ENCODE data around the gene ARHGEF37. TPM values are rescaled to one million over a fixed set of nuclear protein-coding genes. Genes with fewer than 3 reads are reported as not detected.
A peak's percentile ranks its signal among the peaks of the same experiment; 100 is the strongest.

The ARHGEF37 gene
- total RNA-seq, 1 donor from 2014 or later, result 3.3 TPM

DNA sequence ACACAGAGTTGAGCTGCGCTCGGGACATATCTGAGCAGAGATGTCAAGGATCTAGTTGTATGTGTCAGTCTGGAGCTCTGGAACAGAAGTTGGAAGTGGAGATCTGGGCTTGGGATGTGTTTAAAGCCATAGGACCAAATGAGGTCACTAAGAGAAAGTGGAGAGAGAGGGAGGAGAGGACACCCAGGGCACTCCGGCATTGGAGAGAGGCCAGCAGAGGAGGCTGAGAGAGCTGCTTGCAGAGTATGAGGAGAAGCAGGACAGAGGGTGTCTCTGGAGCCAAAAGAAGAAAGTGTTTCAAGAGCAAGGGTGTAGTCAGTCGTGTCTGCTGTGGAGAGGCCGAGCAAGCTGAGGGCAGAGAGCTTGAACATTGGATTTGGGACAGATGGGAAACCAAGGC, 34.7 kb downstream of the ARHGEF37 start:
- no peak overlapping the region for H3K27ac Mint-ChIP-seq
- TF ChIP-seq, protein P1, sequence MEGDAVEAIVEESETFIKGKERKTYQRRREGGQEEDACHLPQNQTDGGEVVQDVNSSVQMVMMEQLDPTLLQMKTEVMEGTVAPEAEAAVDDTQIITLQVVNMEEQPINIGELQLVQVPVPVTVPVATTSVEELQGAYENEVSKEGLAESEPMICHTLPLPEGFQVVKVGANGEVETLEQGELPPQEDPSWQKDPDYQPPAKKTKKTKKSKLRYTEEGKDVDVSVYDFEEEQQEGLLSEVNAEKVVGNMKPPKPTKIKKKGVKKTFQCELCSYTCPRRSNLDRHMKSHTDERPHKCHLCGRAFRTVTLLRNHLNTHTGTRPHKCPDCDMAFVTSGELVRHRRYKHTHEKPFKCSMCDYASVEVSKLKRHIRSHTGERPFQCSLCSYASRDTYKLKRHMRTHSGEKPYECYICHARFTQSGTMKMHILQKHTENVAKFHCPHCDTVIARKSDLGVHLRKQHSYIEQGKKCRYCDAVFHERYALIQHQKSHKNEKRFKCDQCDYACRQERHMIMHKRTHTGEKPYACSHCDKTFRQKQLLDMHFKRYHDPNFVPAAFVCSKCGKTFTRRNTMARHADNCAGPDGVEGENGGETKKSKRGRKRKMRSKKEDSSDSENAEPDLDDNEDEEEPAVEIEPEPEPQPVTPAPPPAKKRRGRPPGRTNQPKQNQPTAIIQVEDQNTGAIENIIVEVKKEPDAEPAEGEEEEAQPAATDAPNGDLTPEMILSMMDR (IDR thresholded peaks at IDR 0.05; ENCODE audit: unreplicated experiment), result no peak
- H3K9me3 Mint-ChIP-seq (ENCODE audit: low read depth), result no peaks in the 10 kb centered on the region
- no peak for DNase-seq (ENCODE audit: low spot score, unreplicated experiment)
- H3K4me1 Mint-ChIP-seq (ENCODE audit: low read depth), result peaks cover 2% of the 10 kb centered on the region
- no peaks in the 10 kb centered on the region for H3K36me3 Mint-ChIP-seq (ENCODE audit: insufficient read depth)
- H3K27me3 Mint-ChIP-seq, result no peaks in the 10 kb centered on the region
- no peak overlapping the region for H3K4me3 Mint-ChIP-seq (ENCODE audit: low read depth)

- Mint-ChIP-seq H3K36me3 (ENCODE audit: insufficient read depth) (no peaks in the 10 kb centered on the region), H3K4me1 (ENCODE audit: low read depth) (peaks cover 2% of the 10 kb centered on the region), H3K27me3 (no peaks in the 10 kb centered on the region), H3K4me3 (ENCODE audit: low read depth) (no peak overlapping the region), H3K27ac (no peak overlapping the region), H3K9me3 (ENCODE audit: low read depth) (no peaks in the 10 kb centered on the region)
- TF ChIP-seq, protein P1 (IDR thresholded peaks at IDR 0.05; ENCODE audit: unreplicated experiment), result no peak
- no peak for DNase-seq (ENCODE audit: low spot score, unreplicated experiment)
These were observed 35.5 kb downstream of the ARHGEF37 start for GRCh38 chr5:149616727-149617285.

GRCh38 chr5:149617760-149618306, 36.5 kb downstream of the ARHGEF37 start:
- no peaks in the 10 kb centered on the region for H3K36me3 Mint-ChIP-seq (ENCODE audit: insufficient read depth)
- no peak for DNase-seq (ENCODE audit: low spot score, unreplicated experiment)
- no peaks in the 10 kb centered on the region for H3K9me3 Mint-ChIP-seq (ENCODE audit: low read depth)
- H3K27ac Mint-ChIP-seq, result no peak overlapping the region
- H3K27me3 Mint-ChIP-seq, result no peaks in the 10 kb centered on the region
- TF ChIP-seq, protein P1 (IDR thresholded peaks at IDR 0.05; ENCODE audit: unreplicated experiment), result no peak
- H3K4me1 Mint-ChIP-seq (ENCODE audit: low read depth), result peaks cover 2% of the 10 kb centered on the region
- no peak overlapping the region for H3K4me3 Mint-ChIP-seq (ENCODE audit: low read depth)

DNA sequence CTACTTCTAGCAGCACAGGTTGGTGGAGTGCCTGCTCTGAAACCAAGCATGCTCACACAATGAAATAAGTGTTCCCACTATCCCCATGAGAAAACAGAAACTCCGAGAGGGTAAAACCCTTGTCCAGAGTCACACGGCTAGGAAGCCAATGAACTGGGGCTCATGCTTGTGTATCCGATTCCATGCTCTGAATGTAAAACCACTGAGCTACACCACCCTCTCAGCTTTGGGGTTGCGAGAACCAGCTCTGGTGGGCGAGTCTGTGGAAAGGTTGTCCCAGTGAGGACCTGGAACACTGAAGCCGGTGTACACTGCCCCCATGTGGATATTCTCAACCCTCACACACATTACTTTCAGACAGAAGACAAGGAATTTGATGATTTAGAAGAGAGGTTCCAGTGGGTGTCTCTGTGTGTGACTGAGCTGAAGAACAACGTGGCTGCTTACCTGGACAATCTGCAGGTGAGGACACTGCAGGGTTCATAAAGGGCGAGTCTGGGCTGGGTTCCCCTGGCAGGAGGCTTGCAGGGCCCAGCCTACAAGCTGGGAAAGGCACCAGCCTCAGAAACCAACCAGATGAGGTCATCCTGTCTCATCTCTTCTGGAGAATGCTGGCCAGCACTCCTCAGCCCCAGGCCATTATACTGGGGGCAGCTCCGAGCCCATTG, 37.4 kb downstream of the ARHGEF37 start:
- Mint-ChIP-seq H3K36me3 (ENCODE audit: insufficient read depth) (no peaks in the 10 kb centered on the region), H3K9me3 (ENCODE audit: low read depth) (no peaks in the 10 kb centered on the region), H3K27ac (no peak overlapping the region), H3K4me1 (ENCODE audit: low read depth) (peaks cover 2% of the 10 kb centered on the region), H3K4me3 (ENCODE audit: low read depth) (no peak overlapping the region), H3K27me3 (no peaks in the 10 kb centered on the region)
- no peak for DNase-seq (ENCODE audit: low spot score, unreplicated experiment)
- TF ChIP-seq, protein P1 (IDR thresholded peaks at IDR 0.05; ENCODE audit: unreplicated experiment), result peak; percentile 76

- H3K36me3 Mint-ChIP-seq (ENCODE audit: insufficient read depth), result peaks cover 1% of the 10 kb centered on the region
- TF ChIP-seq, protein P1 (IDR thresholded peaks at IDR 0.05; ENCODE audit: unreplicated experiment), result no peak
- peaks cover 2% of the 10 kb centered on the region for H3K4me1 Mint-ChIP-seq (ENCODE audit: low read depth)
- no peak overlapping the region for H3K27ac Mint-ChIP-seq
- no peak for DNase-seq (ENCODE audit: low spot score, unreplicated experiment)
- H3K4me3 Mint-ChIP-seq (ENCODE audit: low read depth), result no peak overlapping the region
- H3K27me3 Mint-ChIP-seq, result no peaks in the 10 kb centered on the region
- no peaks in the 10 kb centered on the region for H3K9me3 Mint-ChIP-seq (ENCODE audit: low read depth)
These were observed 40.3 kb downstream of the ARHGEF37 start for GRCh38 chr5:149621415-149622098.
